ENCODE results near the gene FAM216B.

DNA sequence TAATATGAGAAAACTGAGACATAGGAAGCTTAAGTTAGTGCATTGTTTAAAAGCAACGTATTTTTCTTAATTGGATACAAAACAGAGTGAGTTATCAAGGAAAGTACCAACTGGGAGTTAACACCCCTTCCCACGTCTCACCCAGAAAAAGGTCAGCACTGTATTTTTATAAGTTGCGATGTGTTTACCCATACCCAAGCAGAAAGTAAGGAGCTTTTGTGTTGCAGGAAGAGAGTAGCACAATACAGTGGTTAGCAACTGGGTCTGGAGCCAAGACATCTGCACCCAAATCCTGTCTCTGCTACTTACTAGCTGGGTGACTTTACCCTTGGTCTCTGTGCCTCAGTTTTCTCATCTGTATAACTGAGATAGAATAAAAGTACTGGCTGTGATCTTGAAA, 34.3 kb downstream of the FAM216B start:
- no peak for TF ChIP-seq POLR2A (IDR thresholded peaks at IDR 0.05)
- TF ChIP-seq, protein P1, sequence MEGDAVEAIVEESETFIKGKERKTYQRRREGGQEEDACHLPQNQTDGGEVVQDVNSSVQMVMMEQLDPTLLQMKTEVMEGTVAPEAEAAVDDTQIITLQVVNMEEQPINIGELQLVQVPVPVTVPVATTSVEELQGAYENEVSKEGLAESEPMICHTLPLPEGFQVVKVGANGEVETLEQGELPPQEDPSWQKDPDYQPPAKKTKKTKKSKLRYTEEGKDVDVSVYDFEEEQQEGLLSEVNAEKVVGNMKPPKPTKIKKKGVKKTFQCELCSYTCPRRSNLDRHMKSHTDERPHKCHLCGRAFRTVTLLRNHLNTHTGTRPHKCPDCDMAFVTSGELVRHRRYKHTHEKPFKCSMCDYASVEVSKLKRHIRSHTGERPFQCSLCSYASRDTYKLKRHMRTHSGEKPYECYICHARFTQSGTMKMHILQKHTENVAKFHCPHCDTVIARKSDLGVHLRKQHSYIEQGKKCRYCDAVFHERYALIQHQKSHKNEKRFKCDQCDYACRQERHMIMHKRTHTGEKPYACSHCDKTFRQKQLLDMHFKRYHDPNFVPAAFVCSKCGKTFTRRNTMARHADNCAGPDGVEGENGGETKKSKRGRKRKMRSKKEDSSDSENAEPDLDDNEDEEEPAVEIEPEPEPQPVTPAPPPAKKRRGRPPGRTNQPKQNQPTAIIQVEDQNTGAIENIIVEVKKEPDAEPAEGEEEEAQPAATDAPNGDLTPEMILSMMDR (IDR thresholded peaks at IDR 0.05), result no peak
